Esophagus squamous epithelium (tissue), 4 donors: Measurements from ENCODE around the gene MAML3.

Source experiments
- POLR2A ChIP-seq, 4 donors: fragments of 450-650 bp; IDR thresholded peaks; one replicate each; pipeline ENCODE4 v1.6.1; 2017; ENCODE audit warnings: antibody characterized with exemption in 4 of 4, mild to moderate bottlenecking in 4 of 4, moderate library complexity in 3 of 4
- TF ChIP-seq, protein P1 (sequence below), 6 experiments: fragments of 450-650 bp in 4 of 6; fragments of 200-600 bp in 2 of 6; sonication (generic) in 2 of 6; IDR thresholded peaks; one replicate each; pipeline ENCODE4 v1.5.1; 2016 to 2019; ENCODE audit warnings: antibody characterized with exemption in 6 of 6, mild to moderate bottlenecking in 4 of 6, moderate library complexity in 4 of 6

DNA sequence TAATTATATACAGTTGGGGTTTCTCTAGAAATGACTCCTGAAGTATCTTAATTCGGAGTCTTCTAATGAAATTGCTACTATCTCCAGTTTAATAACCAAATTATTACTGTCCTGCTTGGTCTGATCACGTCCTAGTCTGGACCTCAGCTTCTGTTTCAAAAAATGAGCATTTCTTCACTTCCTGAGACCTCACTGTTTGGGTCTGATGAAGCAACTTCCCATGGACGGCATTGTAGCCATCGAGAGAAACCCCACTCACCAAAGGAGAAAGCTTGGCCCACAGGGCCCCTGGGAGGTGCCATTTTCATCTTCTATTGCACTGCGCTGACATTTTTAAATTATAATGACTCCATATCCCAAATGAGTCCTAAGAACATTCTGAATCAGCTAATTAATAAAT is 310.3 kb downstream of the MAML3 start:
- TF ChIP-seq, protein P1, sequence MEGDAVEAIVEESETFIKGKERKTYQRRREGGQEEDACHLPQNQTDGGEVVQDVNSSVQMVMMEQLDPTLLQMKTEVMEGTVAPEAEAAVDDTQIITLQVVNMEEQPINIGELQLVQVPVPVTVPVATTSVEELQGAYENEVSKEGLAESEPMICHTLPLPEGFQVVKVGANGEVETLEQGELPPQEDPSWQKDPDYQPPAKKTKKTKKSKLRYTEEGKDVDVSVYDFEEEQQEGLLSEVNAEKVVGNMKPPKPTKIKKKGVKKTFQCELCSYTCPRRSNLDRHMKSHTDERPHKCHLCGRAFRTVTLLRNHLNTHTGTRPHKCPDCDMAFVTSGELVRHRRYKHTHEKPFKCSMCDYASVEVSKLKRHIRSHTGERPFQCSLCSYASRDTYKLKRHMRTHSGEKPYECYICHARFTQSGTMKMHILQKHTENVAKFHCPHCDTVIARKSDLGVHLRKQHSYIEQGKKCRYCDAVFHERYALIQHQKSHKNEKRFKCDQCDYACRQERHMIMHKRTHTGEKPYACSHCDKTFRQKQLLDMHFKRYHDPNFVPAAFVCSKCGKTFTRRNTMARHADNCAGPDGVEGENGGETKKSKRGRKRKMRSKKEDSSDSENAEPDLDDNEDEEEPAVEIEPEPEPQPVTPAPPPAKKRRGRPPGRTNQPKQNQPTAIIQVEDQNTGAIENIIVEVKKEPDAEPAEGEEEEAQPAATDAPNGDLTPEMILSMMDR (IDR thresholded peaks at IDR 0.05), result no peak
- no peak for TF ChIP-seq POLR2A (IDR thresholded peaks at IDR 0.05)
